ENCODE measurements around the gene TENM4. TPM values are rescaled to one million over a fixed set of nuclear protein-coding genes. Genes with fewer than 3 reads are reported as not detected.

Gene TENM4
- polyA plus RNA-seq, 1 donor from 2014 or later: 16.8 TPM

DNA sequence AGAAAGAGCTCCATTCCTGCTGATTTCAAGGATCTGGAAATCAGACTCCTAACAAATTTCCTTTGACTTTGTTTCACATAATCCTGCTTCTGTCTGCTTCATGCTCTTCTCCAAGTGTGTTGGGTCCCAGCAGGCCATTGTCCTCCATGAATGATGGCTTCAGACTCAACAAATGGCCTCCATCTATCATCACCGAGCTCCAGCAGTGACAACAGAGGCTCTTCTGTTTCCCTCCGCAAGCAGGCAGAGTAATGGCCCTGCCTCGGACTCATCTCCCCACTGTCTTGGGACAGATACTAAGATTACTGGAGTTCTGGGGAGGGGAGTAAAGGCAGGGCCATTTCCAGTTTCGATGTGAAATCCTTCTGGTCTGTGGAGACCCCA is 127.3 kb downstream of the TENM4 start:
- H4K20me1 ChIP-seq (ENCODE audit: insufficient read depth): no peaks in the 10 kb centered on the region
- H3K79me2 ChIP-seq (replicated peaks; ENCODE audit: insufficient read depth, low read length): peaks cover 6% of the 10 kb centered on the region
- H3F3A ChIP-seq (ENCODE audit: insufficient read depth, low read length, poor library complexity, severe bottlenecking): no peaks in the 10 kb centered on the region
- H2AFZ ChIP-seq (ENCODE audit: low read depth, low read length): no peak overlapping the region
- no peak overlapping the region for H3K4me2 ChIP-seq (ENCODE audit: low read length)
- no peaks in the 10 kb centered on the region for H3K36me3 ChIP-seq (ENCODE audit: insufficient read depth, low read length)
- no peaks in the 10 kb centered on the region for H3K9me2 ChIP-seq (ENCODE audit: insufficient read depth, low read length)
- no peak overlapping the region for H3K4me3 ChIP-seq (ENCODE audit: low read length)
- TF ChIP-seq TAF1 (IDR thresholded peaks at IDR 0.05; ENCODE audit: low read depth) (no peak), EP300 (conservative IDR thresholded peaks at IDR 0.05; ENCODE audit: poor library complexity, severe bottlenecking) (no peak), MXI1 (conservative IDR thresholded peaks at IDR 0.05; ENCODE audit: poor library complexity, severe bottlenecking) (no peak), POLR2AphosphoS5 (IDR thresholded peaks at IDR 0.05) (no peak), EZH2 (IDR thresholded peaks at IDR 0.05; ENCODE audit: borderline replicate concordance, insufficient read depth, low read length, poor library complexity, severe bottlenecking) (no peak), SMC3 (conservative IDR thresholded peaks at IDR 0.05; ENCODE audit: poor library complexity) (no peak), RAD21 (conservative IDR thresholded peaks at IDR 0.05) (no peak)
- TF ChIP-seq, protein P1, sequence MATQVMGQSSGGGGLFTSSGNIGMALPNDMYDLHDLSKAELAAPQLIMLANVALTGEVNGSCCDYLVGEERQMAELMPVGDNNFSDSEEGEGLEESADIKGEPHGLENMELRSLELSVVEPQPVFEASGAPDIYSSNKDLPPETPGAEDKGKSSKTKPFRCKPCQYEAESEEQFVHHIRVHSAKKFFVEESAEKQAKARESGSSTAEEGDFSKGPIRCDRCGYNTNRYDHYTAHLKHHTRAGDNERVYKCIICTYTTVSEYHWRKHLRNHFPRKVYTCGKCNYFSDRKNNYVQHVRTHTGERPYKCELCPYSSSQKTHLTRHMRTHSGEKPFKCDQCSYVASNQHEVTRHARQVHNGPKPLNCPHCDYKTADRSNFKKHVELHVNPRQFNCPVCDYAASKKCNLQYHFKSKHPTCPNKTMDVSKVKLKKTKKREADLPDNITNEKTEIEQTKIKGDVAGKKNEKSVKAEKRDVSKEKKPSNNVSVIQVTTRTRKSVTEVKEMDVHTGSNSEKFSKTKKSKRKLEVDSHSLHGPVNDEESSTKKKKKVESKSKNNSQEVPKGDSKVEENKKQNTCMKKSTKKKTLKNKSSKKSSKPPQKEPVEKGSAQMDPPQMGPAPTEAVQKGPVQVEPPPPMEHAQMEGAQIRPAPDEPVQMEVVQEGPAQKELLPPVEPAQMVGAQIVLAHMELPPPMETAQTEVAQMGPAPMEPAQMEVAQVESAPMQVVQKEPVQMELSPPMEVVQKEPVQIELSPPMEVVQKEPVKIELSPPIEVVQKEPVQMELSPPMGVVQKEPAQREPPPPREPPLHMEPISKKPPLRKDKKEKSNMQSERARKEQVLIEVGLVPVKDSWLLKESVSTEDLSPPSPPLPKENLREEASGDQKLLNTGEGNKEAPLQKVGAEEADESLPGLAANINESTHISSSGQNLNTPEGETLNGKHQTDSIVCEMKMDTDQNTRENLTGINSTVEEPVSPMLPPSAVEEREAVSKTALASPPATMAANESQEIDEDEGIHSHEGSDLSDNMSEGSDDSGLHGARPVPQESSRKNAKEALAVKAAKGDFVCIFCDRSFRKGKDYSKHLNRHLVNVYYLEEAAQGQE (IDR thresholded peaks at IDR 0.05; ENCODE audit: borderline replicate concordance): no peak
- TF ChIP-seq, protein P2, sequence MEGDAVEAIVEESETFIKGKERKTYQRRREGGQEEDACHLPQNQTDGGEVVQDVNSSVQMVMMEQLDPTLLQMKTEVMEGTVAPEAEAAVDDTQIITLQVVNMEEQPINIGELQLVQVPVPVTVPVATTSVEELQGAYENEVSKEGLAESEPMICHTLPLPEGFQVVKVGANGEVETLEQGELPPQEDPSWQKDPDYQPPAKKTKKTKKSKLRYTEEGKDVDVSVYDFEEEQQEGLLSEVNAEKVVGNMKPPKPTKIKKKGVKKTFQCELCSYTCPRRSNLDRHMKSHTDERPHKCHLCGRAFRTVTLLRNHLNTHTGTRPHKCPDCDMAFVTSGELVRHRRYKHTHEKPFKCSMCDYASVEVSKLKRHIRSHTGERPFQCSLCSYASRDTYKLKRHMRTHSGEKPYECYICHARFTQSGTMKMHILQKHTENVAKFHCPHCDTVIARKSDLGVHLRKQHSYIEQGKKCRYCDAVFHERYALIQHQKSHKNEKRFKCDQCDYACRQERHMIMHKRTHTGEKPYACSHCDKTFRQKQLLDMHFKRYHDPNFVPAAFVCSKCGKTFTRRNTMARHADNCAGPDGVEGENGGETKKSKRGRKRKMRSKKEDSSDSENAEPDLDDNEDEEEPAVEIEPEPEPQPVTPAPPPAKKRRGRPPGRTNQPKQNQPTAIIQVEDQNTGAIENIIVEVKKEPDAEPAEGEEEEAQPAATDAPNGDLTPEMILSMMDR (IDR thresholded peaks at IDR 0.05; ENCODE audit: poor library complexity, severe bottlenecking): no peak
- no peaks in the 10 kb centered on the region for H3K9me3 ChIP-seq (ENCODE audit: low read length)
- no peak overlapping the region for H3K27ac ChIP-seq (ENCODE audit: low read length)
- no peaks in the 10 kb centered on the region for H3K27me3 ChIP-seq (ENCODE audit: insufficient read depth, low read depth, low read length)
- H3K9ac ChIP-seq (ENCODE audit: low read length): no peak overlapping the region

DNA sequence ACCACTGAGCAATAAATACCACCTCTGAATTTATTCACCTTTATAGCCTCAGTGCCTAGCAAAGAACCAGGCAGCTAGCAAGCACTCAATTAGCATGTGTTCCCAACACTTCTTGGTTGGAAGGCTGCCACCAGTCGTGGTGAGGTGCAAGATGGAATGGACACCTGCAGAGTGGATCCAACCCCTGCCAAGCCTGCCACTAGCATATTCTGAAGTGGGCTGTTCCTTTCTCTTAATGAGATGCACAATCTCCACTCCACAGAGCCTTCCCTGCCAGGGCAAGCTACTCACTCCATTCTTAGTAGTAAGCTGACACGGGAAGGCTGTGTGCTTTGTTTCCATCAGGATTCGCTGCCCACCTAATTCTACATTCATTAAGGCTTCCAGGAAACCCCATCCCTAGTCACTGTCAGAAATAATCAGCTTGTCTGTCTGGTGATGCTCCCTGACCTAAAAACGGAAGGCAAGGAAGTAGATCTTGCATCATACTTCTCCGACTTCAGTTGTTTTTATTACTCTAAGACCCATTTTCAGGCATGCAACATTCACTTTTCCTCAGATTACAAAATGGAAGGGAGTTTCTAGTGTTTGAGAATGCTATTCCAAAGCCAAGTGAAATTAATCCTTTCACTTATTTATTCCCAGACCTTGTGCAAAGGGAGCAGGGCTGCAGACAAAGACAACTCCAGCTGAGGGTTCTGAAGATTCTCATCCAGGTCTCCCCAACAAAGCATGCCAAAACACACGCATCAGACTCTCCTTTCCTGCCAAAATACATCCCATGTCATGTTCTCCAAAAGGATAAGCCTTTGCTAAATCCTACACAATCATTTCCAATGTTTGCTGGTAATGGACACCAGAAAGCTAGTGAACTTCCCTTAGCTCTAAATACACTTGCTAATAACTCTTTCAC is 128.0 kb downstream of the TENM4 start:
- Histone ChIP-seq H3K9ac (ENCODE audit: low read length) (no peak overlapping the region), H3K27me3 (ENCODE audit: insufficient read depth, low read depth, low read length) (no peaks in the 10 kb centered on the region), H2AFZ (ENCODE audit: low read depth, low read length) (no peak overlapping the region), H3F3A (ENCODE audit: insufficient read depth, low read length, poor library complexity, severe bottlenecking) (no peaks in the 10 kb centered on the region), H3K9me3 (ENCODE audit: low read length) (no peaks in the 10 kb centered on the region), H3K36me3 (ENCODE audit: insufficient read depth, low read length) (no peaks in the 10 kb centered on the region), H3K4me2 (ENCODE audit: low read length) (no peak overlapping the region), H3K4me3 (ENCODE audit: low read length) (no peak overlapping the region), H4K20me1 (ENCODE audit: insufficient read depth) (no peaks in the 10 kb centered on the region), H3K27ac (ENCODE audit: low read length) (no peak overlapping the region), H3K9me2 (ENCODE audit: insufficient read depth, low read length) (no peaks in the 10 kb centered on the region), H3K79me2 (replicated peaks; ENCODE audit: insufficient read depth, low read length) (peaks cover 3% of the 10 kb centered on the region)
- no peak for TF ChIP-seq EZH2 (IDR thresholded peaks at IDR 0.05; ENCODE audit: borderline replicate concordance, insufficient read depth, low read length, poor library complexity, severe bottlenecking)
- TF ChIP-seq POLR2AphosphoS5 (IDR thresholded peaks at IDR 0.05): no peak
- TF ChIP-seq, protein P2 (IDR thresholded peaks at IDR 0.05; ENCODE audit: poor library complexity, severe bottlenecking): no peak
